GM21526 (cell line): ENCODE data around the gene CFB.
"Not testable (repeated sequence)": the region's sequence is repeated elsewhere in the genome, so short reads cannot be mapped to it uniquely, and the experiment has no call there.

Experiments used
- ATAC-seq: cut with Tn5 transposase; IDR thresholded peaks from one replicate; pipeline ENCODE4 v1.9.1; 2021; ENCODE audit warnings: moderate library complexity; ENCODE audit not compliant: unreplicated experiment, low FRiP score

CFB gene

DNA sequence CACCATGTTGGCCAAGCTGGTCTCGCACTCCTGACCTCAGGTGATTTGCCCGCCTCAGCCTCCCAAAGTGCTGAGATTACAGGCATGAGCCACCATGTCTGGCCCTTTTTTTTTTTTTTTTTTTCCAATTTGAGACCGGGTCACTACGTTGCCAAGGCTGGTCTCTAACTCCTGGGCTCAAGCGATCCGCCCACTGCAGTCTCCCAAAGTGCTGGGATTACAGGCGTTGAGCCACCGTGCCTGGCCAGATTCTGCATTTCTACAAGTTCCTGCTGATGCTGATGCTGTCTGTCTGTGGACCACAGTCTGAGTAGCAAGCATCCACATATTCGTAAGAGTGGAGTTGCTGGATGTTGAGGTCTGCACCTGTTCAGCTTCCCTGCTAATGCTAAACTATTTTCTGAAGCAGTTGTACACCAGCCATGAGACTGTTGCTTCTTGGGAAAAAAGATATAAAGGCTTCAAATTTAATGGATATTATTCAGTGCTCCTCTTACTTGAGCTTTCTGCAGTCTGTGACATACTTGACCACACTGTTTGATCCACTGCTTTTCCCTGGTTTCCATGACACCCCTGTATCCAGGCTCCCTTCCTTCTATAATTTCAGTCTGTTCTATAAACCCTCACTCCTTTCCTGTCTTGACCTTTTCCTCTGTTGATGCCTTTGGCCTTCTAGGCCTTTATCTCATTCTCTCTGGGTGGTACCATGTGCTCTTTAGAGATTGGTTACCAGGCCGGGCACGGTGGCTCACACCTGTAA lies 33.9 kb upstream of the CFB start:
- ATAC-seq: no peak

DNA sequence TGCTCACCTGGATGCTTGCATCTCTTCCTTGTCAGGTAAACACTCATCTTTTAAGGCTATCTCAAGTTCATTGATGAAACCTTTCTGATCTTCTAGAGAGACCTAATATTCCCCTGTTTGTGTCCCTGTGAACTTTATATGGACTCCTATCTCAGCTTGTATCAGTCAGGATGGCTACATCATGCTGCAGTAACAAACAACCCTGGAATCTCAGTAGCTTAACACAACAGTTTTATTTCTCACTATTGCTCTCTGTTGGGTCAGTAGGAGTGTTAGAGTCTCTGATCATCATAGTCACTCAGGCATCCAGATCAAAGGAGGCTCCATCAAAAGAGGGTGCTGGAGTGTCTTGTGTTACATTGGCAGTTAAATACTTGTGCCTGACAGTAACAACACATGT lies 30.5 kb upstream of the CFB start:
- ATAC-seq: no peak

GRCh38 chr6:31915756-31916155 lies 30.1 kb upstream of the CFB start:
- ATAC-seq: no peak

DNA sequence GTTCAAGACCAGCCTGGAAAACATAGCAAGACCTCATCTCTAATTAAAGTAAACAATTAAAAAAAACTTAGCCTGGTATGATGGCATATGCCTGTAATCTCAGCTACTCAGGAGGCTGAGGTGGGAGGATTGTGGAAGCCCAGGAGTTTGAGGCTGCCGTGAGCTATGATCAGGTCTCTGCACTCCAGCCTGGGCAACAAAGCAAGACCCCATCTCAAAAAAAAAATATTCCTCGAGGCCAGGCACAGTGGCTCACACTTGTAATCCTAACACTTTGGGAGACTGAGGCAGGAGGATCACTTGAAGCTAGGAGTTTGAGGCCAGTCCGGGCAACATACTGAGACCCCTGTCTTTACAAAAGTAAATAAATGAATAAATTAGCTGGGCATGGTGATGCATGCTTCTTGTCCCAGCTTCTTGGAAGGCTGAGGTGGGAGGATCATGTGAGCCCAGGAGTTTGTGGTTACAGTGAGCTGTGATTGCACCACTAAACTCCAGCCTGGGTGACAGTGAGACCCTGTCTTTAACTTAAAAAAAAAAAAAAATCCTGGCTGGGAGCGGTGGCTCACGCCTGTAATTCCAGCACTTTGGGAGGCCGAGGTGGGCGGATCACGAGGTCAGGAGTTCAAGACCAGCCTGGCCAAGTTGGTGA lies 27.7 kb upstream of the CFB start:
- ATAC-seq: no peak

- no peak for ATAC-seq
These were observed 26.1 kb upstream of the CFB start for GRCh38 chr6:31919624-31920303.

GRCh38 chr6:31920811-31921210 lies 25.1 kb upstream of the CFB start:
- ATAC-seq: no peak

DNA sequence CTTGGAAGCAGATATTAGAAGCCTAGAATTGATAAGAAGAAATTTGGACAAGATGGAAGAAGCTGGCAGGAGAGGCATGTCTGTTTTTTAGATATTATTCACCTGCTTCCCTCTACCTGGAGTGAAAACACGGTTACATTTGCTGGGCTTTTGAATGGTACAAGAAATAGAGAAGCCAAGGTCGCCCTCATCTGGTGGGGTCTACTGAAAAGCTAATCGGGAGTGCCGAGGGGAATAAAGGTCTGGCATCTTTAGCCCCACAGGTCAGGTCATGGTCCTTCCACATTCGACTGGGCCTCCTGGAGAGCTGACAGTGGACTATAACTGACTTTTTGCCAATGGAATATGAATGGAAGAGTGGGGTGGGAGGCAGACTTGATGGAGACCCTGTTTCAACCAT lies 23.0 kb upstream of the CFB start:
- ATAC-seq: no peak

DNA sequence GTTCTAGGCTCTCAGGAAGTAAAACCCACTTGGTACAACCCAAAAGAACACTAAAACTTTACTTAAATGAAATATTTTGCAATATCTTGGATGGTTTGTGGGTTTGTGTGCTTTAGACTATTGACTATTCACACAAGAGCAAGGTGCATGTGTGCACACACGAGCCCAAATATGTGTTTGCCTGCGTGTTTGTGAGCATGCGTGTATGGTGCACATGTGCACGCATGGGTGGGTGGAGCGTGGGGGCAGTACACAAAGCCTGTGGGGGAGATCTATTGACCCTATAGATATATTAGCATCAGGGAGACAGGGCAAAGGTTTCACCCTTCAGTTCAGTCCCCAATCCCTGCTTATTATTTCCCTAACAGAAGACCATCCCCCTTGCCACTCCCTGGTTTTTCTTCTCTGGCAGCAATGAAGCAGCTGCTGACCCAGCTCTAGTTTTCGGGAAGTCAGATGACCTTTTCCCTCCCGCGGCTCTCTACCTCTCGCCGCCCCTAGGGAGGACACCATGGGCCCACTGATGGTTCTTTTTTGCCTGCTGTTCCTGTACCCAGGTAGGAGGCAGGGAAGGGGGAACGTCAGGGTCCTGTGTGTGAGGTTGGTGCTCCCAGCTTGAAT lies 18.5 kb upstream of the CFB start, which contains the start of gene C2:
Gene C2, plus strand, starts transcription at position 476 of the 621 bp plus-strand sequence. Its CDS starts 36 bp downstream, at position 512.
- no peak for ATAC-seq

GRCh38 chr6:31927863-31928671 lies 17.8 kb upstream of the CFB start:
- no peak for ATAC-seq

GRCh38 chr6:31928672-31928939 lies 17.3 kb upstream of the CFB start:
- ATAC-seq: no peak

GRCh38 chr6:31930962-31931361 lies 14.9 kb upstream of the CFB start:
- no peak for ATAC-seq

GRCh38 chr6:31932137-31932536 lies 13.8 kb upstream of the CFB start:
- ATAC-seq: not testable (repeated sequence)

GRCh38 chr6:31933537-31933936 lies 12.4 kb upstream of the CFB start:
- ATAC-seq: no peak

- ATAC-seq: no peak
These were observed 10.9 kb upstream of the CFB start for GRCh38 chr6:31935021-31935420.

DNA sequence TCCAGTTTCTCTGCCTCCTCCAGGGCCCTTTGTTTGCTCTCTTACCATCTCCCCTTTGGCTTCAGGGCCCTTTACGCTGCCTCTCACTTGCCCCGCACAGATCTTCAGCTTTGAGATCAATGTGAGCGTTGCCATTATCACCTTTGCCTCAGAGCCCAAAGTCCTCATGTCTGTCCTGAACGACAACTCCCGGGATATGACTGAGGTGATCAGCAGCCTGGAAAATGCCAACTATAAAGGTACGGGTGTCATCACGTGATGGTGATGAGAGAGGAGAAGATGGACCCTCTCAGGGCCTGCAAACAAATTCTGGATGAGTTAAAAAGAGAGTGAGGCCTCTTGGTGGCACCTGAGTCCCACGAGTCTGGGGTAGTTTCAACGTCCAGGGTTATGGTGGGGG lies 10.1 kb upstream of the CFB start:
- ATAC-seq: no peak

- no peak for ATAC-seq
These were observed 5.6 kb upstream of the CFB start for GRCh38 chr6:31940256-31940664.

GRCh38 chr6:31943742-31944141 lies 2.2 kb upstream of the CFB start:
- no peak for ATAC-seq

- no peak for ATAC-seq
These were observed 765 bp upstream of the CFB start for GRCh38 chr6:31945154-31945506.

- ATAC-seq: no peak
These were observed 533 bp downstream of the CFB start for GRCh38 chr6:31946370-31946885.

DNA sequence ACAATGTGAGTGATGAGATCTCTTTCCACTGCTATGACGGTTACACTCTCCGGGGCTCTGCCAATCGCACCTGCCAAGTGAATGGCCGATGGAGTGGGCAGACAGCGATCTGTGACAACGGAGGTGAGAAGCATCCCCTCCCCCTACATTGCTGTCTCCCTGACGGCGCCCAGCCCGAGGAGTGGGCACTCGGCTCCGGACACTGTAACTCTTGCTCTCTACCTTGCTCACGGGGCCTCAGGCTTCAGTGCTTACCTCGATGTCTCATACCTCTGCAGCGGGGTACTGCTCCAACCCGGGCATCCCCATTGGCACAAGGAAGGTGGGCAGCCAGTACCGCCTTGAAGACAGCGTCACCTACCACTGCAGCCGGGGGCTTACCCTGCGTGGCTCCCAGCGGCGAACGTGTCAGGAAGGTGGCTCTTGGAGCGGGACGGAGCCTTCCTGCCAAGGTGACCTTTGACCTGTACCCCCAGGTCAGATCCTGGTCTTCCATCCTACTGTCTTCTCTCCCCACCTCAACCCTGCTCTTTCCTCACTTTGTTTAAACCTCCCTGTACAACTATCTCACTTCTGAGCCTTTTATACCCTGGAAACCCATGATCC lies 1.3 kb downstream of the CFB start:
- no peak for ATAC-seq
